RWPE2 (cell line): ENCODE data around the gene MINDY4.

Experiments
- ATAC-seq: fragments of 200-7000 bp; cut with Tn5 transposase; 3 replicates; pipeline ENCODE4 v1.9.1; 2021; ENCODE audit warnings: low read depth
- DNase-seq: peaks from one replicate; pipeline ENCODE4 v3.0.0-alpha.2; 2020; ENCODE audit warnings: low spot score
- H3K27ac ChIP-seq: fragments of 450-650 bp; 2 replicates; pipeline ENCODE4 v1.5.1; 2017; ENCODE audit warnings: mild to moderate bottlenecking; ENCODE audit not compliant: poor library complexity, severe bottlenecking
- H3K27me3 ChIP-seq: fragments of 250-450 bp; sonication (Bioruptor Pico); 2 replicates; pipeline ENCODE4 v1.5.1; 2021; ENCODE audit warnings: mild to moderate bottlenecking, moderate library complexity; ENCODE audit not compliant: insufficient read depth, poor library complexity, severe bottlenecking
- H3K36me3 ChIP-seq: fragments of 250-450 bp; sonication (Bioruptor Pico); 2 replicates; pipeline ENCODE4 v1.5.1; 2020; ENCODE audit warnings: low read depth, mild to moderate bottlenecking, moderate library complexity
- H3K4me1 ChIP-seq: fragments of 250-450 bp; sonication (Bioruptor Pico); 2 replicates; pipeline ENCODE4 v1.5.1; 2021; ENCODE audit warnings: mild to moderate bottlenecking, moderate library complexity; ENCODE audit not compliant: insufficient read depth, poor library complexity, severe bottlenecking
- H3K4me3 ChIP-seq: fragments of 250-450 bp; sonication (Bioruptor Pico); 2 replicates; pipeline ENCODE4 v1.5.1; 2021; ENCODE audit warnings: mild to moderate bottlenecking, moderate library complexity; ENCODE audit not compliant: severe bottlenecking
- H3K9me3 ChIP-seq: fragments of 250-450 bp; sonication (Bioruptor Pico); 2 replicates; pipeline ENCODE4 v1.5.1; 2021; ENCODE audit warnings: mild to moderate bottlenecking, moderate library complexity; ENCODE audit not compliant: severe bottlenecking
- TF ChIP-seq, protein P1 (sequence below): fragments of 450-650 bp; IDR thresholded peaks from one replicate; pipeline ENCODE4 v1.5.1; 2017; ENCODE audit warnings: mild to moderate bottlenecking, moderate library complexity; ENCODE audit not compliant: poor library complexity, severe bottlenecking

Gene MINDY4

DNA sequence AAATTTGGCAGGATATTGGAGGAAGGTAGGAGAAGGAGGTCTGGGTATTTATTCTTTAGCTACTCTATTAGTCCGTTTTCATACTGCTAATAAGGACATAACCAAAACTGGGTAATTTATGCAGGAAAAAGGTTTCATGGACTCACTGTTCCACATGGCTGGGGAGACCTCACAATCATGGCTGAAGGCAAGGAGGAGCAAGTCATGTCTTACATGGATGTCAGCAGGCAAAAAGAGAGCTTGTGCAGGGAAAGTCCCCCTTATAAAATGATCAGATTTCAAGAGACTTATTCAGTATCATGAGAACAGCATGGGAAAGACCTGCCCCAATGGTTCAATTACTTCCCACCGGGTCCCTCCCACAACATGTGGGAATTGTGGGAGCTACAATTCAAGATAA lies 21.2 kb upstream of the MINDY4 start:
- no peaks in the 10 kb centered on the region for H3K9me3 ChIP-seq
- no peaks in the 10 kb centered on the region for H3K36me3 ChIP-seq
- no peaks in the 10 kb centered on the region for H3K4me1 ChIP-seq
- H3K4me3 ChIP-seq: no peak overlapping the region
- no peak overlapping the region for H3K27ac ChIP-seq
- no peaks in the 10 kb centered on the region for H3K27me3 ChIP-seq
- ATAC-seq: no peak
- no peak for DNase-seq
- TF ChIP-seq, protein P1, sequence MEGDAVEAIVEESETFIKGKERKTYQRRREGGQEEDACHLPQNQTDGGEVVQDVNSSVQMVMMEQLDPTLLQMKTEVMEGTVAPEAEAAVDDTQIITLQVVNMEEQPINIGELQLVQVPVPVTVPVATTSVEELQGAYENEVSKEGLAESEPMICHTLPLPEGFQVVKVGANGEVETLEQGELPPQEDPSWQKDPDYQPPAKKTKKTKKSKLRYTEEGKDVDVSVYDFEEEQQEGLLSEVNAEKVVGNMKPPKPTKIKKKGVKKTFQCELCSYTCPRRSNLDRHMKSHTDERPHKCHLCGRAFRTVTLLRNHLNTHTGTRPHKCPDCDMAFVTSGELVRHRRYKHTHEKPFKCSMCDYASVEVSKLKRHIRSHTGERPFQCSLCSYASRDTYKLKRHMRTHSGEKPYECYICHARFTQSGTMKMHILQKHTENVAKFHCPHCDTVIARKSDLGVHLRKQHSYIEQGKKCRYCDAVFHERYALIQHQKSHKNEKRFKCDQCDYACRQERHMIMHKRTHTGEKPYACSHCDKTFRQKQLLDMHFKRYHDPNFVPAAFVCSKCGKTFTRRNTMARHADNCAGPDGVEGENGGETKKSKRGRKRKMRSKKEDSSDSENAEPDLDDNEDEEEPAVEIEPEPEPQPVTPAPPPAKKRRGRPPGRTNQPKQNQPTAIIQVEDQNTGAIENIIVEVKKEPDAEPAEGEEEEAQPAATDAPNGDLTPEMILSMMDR: no peak

DNA sequence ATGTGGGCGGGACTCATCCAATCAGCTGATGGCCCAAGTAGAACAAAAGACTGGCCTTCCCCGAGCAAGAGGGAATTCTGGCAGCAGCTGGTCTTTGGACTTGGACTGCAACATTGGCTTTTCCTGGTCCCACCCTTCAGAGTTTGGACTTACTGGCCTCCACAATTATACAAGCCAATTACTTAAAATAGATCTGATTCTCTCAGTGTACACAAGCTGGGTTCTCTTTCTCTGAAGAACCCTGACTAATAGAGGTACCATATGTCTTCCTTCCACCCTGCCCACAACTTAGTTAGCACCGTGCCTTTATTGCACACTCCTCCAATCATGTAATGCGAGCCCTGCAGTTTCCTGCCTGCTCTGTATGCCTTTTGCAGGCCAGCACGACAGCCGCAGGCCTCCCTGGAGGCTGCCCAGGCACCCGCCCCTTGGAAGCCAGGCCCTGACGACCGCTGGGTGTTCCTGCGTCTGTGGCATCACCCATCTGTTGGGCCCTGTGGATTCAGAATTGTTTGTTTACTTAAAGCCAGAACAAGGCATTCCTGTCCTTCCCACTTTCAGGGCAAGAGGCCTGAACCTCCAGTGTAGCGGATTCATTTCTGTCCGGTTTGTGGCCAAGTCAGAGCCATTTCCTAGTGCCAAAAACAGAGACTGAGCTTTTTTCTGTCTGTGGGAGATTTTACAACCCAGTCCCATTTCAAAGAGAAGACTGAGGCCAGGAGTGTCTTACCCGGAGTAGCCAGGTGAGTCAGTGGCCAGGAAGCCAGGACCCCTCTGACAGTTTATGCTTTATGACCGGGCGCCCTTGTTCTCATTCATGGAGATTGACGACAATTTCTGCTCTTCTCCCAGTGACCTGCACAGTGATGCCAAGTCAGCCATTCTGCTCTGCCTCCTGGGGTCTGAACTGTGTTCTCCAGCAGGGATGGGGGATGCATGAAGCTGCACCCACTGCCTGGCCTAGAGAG lies 20.2 kb upstream of the MINDY4 start:
- H3K27ac ChIP-seq: no peak overlapping the region

DNA sequence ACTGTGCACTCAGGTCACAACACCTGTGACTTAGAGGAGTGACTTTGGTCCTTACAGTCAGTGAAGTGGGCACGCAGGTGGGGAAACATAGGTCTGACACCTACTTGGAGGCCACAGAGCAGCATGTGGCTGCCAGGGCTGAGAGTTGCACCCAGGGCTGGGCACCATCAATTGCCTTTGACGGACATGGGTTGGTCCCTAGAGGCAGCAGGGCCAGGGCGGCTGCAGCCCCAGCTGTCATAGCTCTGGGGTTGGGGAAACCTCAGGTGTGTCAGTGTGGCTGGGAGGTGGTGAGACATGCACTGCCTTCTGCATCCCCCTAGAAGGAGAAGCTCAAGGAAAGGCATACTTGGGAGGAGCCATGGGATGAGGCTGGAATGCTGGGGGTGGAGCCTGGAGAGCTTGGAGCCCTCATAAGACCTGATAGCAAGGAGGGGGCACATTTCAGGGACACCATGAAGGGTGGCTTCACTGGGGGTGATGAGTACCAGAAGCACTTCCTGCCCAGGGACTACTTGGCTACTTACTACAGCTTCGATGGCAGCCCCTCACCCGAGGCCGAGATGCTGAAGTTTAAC lies 19.4 kb upstream of the MINDY4 start, which contains the start of gene INMT:
INMT (plus strand) TSS at position 440 of the 578 bp plus-strand sequence; CDS start at position 456, 16 bp downstream.
- TF ChIP-seq, protein P1: no peak
- H3K4me3 ChIP-seq: no peak within 1 kb of the TSS
- H3K27ac ChIP-seq: no peak within 1 kb of the TSS
- no peaks in the 10 kb centered on the region for H3K9me3 ChIP-seq
- no peaks in the 10 kb centered on the region for H3K27me3 ChIP-seq
- DNase-seq: no peak
- H3K36me3 ChIP-seq: no peaks in the 10 kb centered on the region
- H3K4me1 ChIP-seq: no peaks in the 10 kb centered on the region
- ATAC-seq: no peak

More for the DNA sequence above, 20.2 kb upstream of the MINDY4 start:
- H3K4me3 ChIP-seq: no peak overlapping the region
- ATAC-seq (no peak), DNase-seq (no peak)
- H3K36me3 ChIP-seq: no peaks in the 10 kb centered on the region
- H3K4me1 ChIP-seq: no peaks in the 10 kb centered on the region
- H3K9me3 ChIP-seq: no peaks in the 10 kb centered on the region
- TF ChIP-seq, protein P1: no peak
- no peaks in the 10 kb centered on the region for H3K27me3 ChIP-seq

DNA sequence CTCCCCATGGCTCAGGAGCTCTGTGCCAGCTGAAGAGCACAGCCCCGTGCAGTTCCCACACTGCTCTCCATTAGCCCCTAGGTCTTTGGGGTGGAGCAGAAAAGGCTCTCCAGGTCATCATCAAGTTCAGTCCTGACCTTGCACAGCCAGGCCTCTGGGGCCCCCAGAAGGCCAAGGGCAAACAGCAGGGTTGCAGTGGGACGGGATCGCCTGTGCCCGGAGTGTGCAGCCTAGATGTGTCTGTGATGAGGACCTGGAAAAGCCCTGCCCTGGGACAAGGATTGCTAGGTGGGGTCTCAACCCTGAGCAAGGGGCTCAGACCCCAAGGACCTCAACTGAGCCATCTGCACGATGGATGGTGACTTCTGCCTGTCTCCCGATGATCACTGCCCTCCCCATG lies 18.7 kb upstream of the MINDY4 start:
- Histone ChIP-seq H3K9me3 (no peaks in the 10 kb centered on the region), H3K27ac (no peak overlapping the region), H3K36me3 (no peaks in the 10 kb centered on the region), H3K4me3 (no peak overlapping the region), H3K27me3 (no peaks in the 10 kb centered on the region), H3K4me1 (no peaks in the 10 kb centered on the region)
- TF ChIP-seq, protein P1: no peak
- ATAC-seq (no peak), DNase-seq (no peak)
